IPS-18a (cell line): Measurements from ENCODE around the gene PUSL1.

Source experiments
- H3K27ac ChIP-seq: one replicate; pipeline ENCODE4 v1.5.1; 2013; ENCODE audit warnings: low read length
- H3K27me3 ChIP-seq: one replicate; pipeline ENCODE4 v1.6.1; 2013; ENCODE audit warnings: mild to moderate bottlenecking, low read length; ENCODE audit not compliant: control insufficient read depth, insufficient read depth
- H3K36me3 ChIP-seq: one replicate; pipeline ENCODE4 v1.6.1; 2013; ENCODE audit warnings: low read depth, low read length; ENCODE audit not compliant: control insufficient read depth
- H3K4me1 ChIP-seq: one replicate; pipeline ENCODE4 v1.6.1; 2013; ENCODE audit warnings: low read depth, low read length; ENCODE audit not compliant: control insufficient read depth
- H3K4me3 ChIP-seq: one replicate; pipeline ENCODE4 v1.5.1; 2013; ENCODE audit warnings: low read length
- H3K9ac ChIP-seq: one replicate; pipeline ENCODE4 v1.6.1; 2013; ENCODE audit warnings: mild to moderate bottlenecking, low read length, moderate library complexity
- H3K9me3 ChIP-seq: one replicate; pipeline ENCODE4 v1.6.1; 2013; ENCODE audit warnings: low read depth, low read length; ENCODE audit not compliant: control insufficient read depth

The PUSL1 gene

DNA sequence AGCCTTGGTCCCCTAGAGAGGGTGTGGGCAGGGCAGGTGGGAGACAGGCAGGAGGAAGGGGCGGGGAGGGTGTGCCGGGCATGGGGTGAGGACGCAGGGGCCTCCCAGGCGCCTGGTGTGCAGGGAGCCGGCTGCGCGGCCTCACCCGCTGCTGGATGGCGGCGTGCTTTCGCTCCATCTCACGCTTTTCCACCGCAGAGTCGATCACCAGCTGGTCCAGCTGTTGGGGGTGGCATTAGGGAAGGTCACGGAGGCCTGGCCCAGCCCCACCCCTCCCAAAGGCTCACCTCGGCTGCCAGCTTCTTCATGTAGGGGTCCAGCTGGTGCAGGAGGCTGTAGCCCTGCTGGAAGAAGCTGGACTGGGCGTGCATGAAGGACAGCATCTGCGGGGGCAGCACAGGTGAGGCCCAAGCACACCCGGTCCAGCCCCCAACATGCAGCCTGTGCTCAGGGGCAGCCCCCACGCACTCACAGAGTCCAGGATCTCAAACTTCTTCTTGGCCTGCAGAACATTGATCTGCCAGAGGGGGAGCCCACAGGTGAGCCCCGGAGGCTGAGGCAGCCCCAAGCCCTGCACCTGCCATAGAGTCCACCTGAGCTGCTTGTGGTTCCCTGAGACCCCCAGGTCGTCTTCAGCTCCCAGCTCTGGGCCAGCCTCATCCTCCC is 8.6 kb upstream of the PUSL1 start:
- Histone ChIP-seq H3K9ac (no peak overlapping the region), H3K9me3 (no peaks in the 10 kb centered on the region), H3K27me3 (no peaks in the 10 kb centered on the region), H3K4me1 (peaks cover 5% of the 10 kb centered on the region), H3K27ac (no peak overlapping the region), H3K36me3 (no peaks in the 10 kb centered on the region), H3K4me3 (no peak overlapping the region)

DNA sequence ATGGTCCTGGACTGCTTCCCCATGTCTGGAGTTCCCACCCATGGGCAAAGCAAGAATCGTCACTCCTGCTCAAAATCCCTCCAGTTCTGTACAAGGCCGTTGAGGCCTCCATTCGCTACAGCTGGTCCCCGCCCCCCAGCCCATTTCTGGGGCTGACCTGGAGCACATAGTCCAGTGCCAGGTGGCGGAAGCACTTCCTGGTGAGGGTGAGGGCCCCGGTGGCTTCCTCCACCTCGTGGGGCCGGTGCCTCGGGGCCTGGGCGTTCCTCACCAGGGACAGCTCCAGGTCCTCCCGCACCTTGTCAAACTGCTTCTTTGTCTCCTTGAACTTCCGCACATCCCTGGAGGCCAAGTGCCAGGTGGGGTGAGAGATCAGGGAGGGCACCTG is 8.1 kb upstream of the PUSL1 start:
- H3K4me1 ChIP-seq = peaks cover 11% of the 10 kb centered on the region

DNA sequence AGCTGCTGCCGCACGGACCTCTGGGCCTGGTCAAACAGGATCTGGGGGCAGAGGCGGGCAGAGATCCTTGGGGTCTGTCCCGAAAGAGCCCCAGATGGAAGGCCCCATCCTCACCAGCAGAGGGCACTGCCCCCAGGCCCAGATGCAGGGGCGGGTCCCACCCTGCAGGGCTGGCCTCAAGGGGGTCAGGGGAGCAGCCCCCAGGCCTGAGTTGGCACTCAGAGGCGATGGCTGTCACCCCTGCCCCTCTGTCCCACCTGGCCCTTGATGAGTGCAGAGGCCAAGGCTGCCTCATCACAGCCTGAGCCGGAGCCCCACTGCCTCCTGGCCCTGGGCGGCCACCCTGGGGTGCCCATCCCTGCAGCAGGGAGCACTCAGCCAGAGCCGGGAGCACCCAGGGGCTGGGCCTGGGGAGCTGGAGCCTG is 6.4 kb upstream of the PUSL1 start:
- no peaks in the 10 kb centered on the region for H3K9me3 ChIP-seq
- H3K36me3 ChIP-seq = no peaks in the 10 kb centered on the region
- no peak overlapping the region for H3K4me3 ChIP-seq
- peaks cover 5% of the 10 kb centered on the region for H3K27me3 ChIP-seq
- H3K4me1 ChIP-seq = peaks cover 19% of the 10 kb centered on the region
- H3K27ac ChIP-seq = no peak overlapping the region
- H3K9ac ChIP-seq = no peak overlapping the region

More for the DNA sequence above, 8.1 kb upstream of the PUSL1 start:
- Histone ChIP-seq H3K9me3 (no peaks in the 10 kb centered on the region), H3K4me3 (no peak overlapping the region), H3K9ac (no peak overlapping the region), H3K36me3 (no peaks in the 10 kb centered on the region), H3K27ac (no peak overlapping the region), H3K27me3 (no peaks in the 10 kb centered on the region)

DNA sequence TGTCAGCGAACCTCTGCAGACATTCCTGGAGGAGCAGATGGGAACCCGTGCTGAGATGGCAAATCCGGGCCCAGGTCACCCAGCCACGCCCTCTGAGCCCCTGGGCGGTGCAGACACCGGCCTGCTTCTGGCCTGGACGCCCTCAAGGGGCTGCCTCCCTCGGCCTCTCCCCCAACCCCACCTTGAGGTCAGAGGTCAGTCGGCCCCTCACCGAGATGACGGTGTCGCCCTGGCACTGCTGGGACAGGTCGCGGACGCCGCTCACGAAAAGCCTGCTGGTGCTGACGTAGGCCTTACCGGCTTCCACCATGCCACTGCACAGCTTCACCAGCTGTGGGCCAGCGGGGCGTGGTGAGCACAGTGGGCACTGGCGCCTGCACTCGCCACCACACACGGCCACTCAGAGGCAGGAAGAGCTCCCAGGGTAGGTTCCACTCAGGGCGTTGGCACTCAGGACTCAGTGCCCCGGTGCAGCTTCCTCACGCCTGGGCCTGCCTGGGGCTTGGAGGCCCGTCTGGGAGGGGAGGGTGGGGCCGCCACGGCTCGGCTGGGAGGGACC is 5.4 kb upstream of the PUSL1 start:
- peaks cover 6% of the 10 kb centered on the region for H3K27me3 ChIP-seq
- H3K27ac ChIP-seq = no peak overlapping the region
- H3K9me3 ChIP-seq = no peaks in the 10 kb centered on the region
- H3K36me3 ChIP-seq = no peaks in the 10 kb centered on the region
- H3K4me1 ChIP-seq = peaks cover 20% of the 10 kb centered on the region
- no peak overlapping the region for H3K9ac ChIP-seq
- H3K4me3 ChIP-seq = no peak overlapping the region

DNA sequence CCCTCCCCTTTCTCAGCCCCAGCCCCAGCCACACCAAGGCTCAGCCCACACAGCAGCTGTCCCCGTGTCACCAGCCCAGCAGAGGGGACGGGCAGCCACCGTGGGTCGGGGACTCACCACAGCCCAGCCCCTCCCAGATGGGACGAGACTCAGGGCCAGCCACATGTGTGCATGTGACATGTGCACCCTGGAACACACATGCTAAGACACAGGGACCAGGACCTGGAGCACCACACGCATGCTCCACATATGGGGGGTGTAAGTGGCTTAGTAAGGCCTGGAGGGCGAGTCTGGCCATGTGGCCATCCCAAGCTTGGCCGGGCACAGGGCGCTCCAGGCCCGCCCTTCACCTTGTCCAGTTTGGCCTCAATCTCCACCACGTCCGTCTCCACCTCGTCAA is 4.7 kb upstream of the PUSL1 start:
- no peak overlapping the region for H3K27ac ChIP-seq
- H3K4me1 ChIP-seq = peaks cover 20% of the 10 kb centered on the region
- no peaks in the 10 kb centered on the region for H3K9me3 ChIP-seq
- no peak overlapping the region for H3K9ac ChIP-seq
- no peaks in the 10 kb centered on the region for H3K36me3 ChIP-seq
- no peak overlapping the region for H3K4me3 ChIP-seq
- peaks cover 6% of the 10 kb centered on the region for H3K27me3 ChIP-seq

DNA sequence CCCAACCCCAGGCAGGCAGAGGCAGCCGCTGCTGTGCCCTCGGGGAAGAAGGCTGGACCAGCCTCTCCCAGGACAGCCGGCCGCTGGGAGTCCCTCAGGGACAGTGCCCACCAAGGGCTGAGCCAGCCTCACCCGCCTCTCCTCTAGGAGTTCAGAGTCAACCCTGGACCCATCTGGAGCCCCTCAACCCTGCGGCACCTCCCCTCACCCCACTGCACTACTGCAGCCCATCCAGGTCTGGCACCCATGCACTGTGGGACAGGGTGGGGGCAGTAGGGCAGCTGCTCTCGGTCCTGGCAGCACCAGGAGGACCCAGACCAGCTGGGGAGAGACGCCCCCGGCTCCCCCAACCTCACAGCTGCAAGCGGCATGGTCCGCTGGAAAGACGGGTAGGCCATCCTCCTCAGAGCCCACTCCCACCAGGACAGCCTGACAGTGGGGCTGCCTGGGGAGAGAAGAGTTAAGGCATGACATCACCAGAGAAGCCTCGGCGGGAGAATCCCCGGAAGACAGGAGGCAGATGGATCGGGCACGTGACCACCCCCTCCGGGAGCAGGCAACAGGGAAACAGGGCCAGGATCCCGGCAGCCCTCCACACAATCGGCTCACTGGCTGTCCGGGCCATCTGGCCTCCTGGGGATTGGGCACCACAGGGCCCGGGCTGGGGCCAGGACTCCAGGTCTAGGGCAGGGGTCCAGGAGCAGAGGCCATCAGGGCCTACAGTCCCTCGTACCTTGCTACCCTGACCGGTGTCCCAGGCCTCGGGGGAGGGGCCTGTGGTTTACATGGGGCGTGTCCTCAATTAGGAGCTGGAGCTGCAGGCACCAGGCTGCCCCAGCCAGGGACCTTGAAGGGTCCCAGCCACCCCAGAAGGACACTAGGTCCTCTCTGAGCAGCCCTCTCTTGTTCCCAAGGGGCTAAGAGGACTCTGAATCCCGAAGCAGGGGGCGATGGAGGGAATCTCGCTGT is 3.8 kb upstream of the PUSL1 start:
- Histone ChIP-seq H3K27ac (no peak overlapping the region), H3K4me1 (peaks cover 20% of the 10 kb centered on the region), H3K27me3 (peaks cover 6% of the 10 kb centered on the region), H3K9ac (no peak overlapping the region), H3K4me3 (peak overlapping the region; percentile 37), H3K9me3 (no peaks in the 10 kb centered on the region), H3K36me3 (no peaks in the 10 kb centered on the region)

DNA sequence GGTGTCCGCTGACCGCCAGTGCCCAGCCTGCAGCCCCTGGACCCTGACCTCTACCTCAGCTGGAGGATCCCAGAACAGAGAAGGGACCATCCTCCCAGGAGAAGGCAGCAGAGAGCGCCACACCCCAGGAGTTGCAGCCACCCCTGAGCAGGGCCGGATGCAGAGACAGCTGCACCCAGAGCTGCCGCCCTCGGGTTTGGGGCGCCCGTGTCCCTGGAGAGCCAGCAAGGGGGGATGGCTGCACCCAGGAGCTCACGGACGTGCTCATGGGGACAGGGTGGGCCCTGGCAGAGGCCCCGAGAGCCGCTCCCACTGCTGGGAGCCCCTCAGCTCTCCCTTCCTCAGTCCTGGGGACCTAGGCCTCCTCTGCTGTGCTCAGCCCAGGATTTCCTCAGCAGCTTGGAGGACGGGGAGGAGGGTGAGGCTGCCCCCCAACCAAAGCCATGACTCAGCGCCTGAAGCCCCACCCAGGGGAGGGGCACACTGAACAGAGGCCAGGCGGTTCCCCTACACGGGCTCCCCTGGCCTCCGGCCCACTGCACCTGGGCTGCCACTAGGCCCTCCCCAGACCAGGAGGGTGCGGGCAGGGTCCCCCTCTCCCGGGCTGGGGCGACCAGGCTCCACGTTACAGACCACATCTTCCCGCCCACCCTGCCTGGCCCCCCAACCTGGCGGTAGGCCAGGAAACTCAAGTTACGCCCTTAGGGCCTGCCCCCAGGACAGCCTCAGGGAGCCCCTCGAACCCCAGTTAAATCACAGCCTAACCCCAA is 2.9 kb upstream of the PUSL1 start:
- H3K4me1 ChIP-seq = peaks cover 23% of the 10 kb centered on the region
- no peaks in the 10 kb centered on the region for H3K36me3 ChIP-seq
- no peaks in the 10 kb centered on the region for H3K9me3 ChIP-seq
- peaks cover 6% of the 10 kb centered on the region for H3K27me3 ChIP-seq
- H3K27ac ChIP-seq = no peak overlapping the region
- no peak overlapping the region for H3K9ac ChIP-seq
- peak overlapping the region; percentile 37 for H3K4me3 ChIP-seq

DNA sequence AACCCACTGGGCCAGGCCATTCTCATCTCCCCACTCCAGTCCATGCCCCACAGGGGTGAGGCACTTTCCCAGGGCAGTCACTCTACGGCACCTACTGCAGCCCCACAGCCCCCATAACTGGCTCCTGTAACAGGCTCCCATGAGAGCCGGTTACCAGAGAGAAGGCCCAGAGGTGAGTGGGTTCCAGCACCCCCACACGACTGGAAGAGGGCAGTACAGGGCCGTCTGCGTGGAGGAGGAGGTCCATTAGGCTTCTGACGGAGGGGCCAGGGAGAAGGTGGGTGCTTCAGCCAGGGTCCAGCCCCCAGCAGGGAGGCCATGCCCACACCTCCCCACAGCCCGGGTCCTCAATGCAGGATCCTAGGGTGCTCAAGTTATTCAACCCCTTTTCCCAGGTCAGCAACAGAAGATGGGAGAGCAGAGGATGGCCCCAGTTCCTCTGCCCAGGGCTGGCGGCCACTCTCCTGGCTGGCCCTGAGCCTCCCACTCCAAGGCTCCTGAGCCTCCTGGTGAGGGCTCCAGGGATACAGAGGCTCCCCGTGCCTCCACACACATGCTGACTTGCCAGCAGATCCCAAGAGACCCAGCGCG is 2.2 kb upstream of the PUSL1 start:
- peaks cover 3% of the 10 kb centered on the region for H3K36me3 ChIP-seq

DNA sequence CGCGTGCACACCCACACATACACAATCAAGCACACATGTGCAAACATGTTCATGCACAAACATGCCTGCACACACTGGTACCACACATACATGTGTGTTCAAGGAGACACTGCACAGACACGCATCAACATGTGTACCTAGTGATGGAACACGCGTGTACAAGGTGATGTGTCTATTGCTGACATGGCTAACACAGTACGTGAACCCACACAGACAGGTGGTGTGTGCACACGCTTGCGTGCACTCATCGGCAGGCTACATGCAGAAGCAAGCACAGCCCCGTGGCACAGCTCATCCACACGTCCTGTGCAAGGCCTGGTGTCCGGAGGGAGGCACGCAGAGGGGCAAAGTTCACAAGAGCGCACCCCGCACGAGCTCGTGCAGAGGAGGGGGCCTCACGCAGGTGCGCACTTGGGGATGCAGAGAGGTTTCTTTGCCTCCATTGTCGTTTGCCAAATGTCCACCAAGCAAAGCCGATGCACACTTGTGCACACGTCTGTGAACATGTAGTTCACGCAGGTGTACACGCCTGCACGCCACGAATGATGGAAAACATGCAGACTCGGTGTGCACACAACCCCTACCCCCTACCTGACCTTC is 1.6 kb upstream of the PUSL1 start:
- peak overlapping the region; percentile 61 for H3K4me3 ChIP-seq
- no peaks in the 10 kb centered on the region for H3K9me3 ChIP-seq
- peaks cover 23% of the 10 kb centered on the region for H3K4me1 ChIP-seq
- no peak overlapping the region for H3K27ac ChIP-seq
- peaks cover 9% of the 10 kb centered on the region for H3K36me3 ChIP-seq
- peak overlapping the region; percentile 46 for H3K9ac ChIP-seq
- H3K27me3 ChIP-seq = peaks cover 6% of the 10 kb centered on the region

More for the DNA sequence above, 2.2 kb upstream of the PUSL1 start:
- H3K27me3 ChIP-seq = peaks cover 6% of the 10 kb centered on the region
- H3K9ac ChIP-seq = no peak overlapping the region
- no peak overlapping the region for H3K27ac ChIP-seq
- peak overlapping the region; percentile 61 for H3K4me3 ChIP-seq
- peaks cover 23% of the 10 kb centered on the region for H3K4me1 ChIP-seq
- H3K9me3 ChIP-seq = no peaks in the 10 kb centered on the region

DNA sequence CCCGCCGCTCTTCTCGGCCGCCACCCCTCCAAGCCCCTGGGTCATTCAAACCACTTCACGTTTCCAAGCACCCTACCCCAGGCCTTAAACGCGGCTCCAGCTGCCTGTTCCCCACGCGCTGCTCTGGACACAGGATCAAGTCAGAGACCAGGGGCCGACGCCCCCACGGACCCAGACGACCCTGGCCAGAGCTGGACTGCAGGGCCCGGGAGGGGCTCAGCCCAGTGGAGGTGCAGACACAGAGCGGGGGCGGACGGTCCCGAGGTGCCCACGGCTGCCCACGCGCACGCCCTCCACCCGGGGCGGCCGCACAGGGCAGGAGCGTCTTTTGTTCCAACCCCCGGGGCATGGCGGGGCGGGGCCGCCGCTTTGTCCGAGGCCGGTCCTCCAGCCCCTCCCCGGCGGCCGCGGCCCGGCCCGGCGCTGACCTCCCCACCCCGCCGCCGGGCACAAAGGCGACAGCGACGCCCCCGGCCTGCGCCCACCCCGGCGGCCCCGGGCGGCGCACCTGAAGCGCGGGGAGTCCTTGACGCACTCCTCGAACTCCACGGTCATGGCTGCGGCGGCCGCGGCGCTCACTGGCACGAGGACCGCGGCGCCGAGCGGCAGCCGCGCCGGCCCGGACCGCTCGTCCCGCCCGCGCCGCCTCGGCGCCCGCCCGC is 1.0 kb upstream of the PUSL1 start:
- Histone ChIP-seq H3K9ac (peak overlapping the region; percentile 46), H3K27me3 (peaks cover 6% of the 10 kb centered on the region), H3K4me3 (peak overlapping the region; percentile 61), H3K36me3 (peaks cover 10% of the 10 kb centered on the region), H3K4me1 (peaks cover 23% of the 10 kb centered on the region), H3K9me3 (no peaks in the 10 kb centered on the region), H3K27ac (no peak overlapping the region)
